Urinary bladder (tissue), 4 donors: ENCODE results near the gene ARHGAP26. TPM values are rescaled to one million over a fixed set of nuclear protein-coding genes. Genes with fewer than 3 reads are reported as not detected.

Experiments
- DNase-seq: peaks from one replicate; pipeline ENCODE4 v3.0.0-alpha.2; 2015; ENCODE audit errors: extremely low spot score
- H3K27ac ChIP-seq: one replicate; pipeline ENCODE4 v1.5.1; 2013; ENCODE audit warnings: low read depth, mild to moderate bottlenecking, moderate library complexity
- H3K36me3 ChIP-seq: one replicate; pipeline ENCODE4 v1.6.1; 2013; ENCODE audit warnings: mild to moderate bottlenecking, moderate library complexity; ENCODE audit not compliant: insufficient read depth
- H3K4me1 ChIP-seq: one replicate; pipeline ENCODE4 v1.6.1; 2013; ENCODE audit warnings: mild to moderate bottlenecking, moderate library complexity; ENCODE audit not compliant: insufficient read depth
- H3K4me3 ChIP-seq: one replicate; pipeline ENCODE4 v1.5.1; 2013; ENCODE audit warnings: low read depth, low read length
- WGBS: extraction: QIAGEN DNeasy Blood & Tissue Kit; methylation state at CpG from one replicate; pipeline ENCODE4 v1.1.7; 2013; 5-methylcytosine and 5-hydroxymethylcytosine counted together
- polyA plus RNA-seq: library from polyadenylated mRNA; stranded (reverse); fragments of 200-250 nt; gene quantifications from one replicate; pipeline ENCODE4 v1.2.3, GENCODE V29; 2013
- total RNA-seq: library from RNA; depleted of rRNA; stranded (reverse); fragments of >200 nt; gene quantifications from one replicate; pipeline ENCODE4 v1.2.3, GENCODE V29; 2014
- donor health status: healthy with polysubstance abuse.
- donor health status: healthy.

Gene ARHGAP26
- total and polyA plus RNA-seq, 2 donors = 5.7 to 54.2 TPM

DNA sequence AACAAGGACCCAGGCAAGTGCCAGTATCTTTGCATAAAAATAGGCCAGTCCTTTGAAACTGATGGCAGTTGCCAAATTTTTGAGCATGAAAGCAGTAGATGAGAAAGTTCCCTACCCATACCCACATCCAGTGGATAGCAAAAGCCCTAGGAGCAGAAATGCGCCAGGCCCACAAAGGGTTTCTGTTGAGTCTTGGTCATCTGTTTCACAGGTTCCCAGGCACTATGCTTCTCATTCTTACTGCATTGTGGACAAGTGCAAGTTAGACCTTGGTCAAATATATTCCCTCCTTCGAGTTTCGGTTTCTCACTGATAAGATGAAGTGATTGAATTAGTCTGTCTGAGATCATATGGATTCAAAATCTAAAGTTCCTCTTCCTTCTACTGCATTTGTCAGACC, 481.0 kb downstream of the ARHGAP26 start:
- H3K27ac ChIP-seq = no peak overlapping the region
- 92% methylated on average over 3 of the region's 3 CpGs for WGBS
- H3K4me3 ChIP-seq = no peak overlapping the region
- no peak for DNase-seq
- H3K36me3 ChIP-seq = no peaks in the 10 kb centered on the region
- H3K4me1 ChIP-seq = no peaks in the 10 kb centered on the region

DNA sequence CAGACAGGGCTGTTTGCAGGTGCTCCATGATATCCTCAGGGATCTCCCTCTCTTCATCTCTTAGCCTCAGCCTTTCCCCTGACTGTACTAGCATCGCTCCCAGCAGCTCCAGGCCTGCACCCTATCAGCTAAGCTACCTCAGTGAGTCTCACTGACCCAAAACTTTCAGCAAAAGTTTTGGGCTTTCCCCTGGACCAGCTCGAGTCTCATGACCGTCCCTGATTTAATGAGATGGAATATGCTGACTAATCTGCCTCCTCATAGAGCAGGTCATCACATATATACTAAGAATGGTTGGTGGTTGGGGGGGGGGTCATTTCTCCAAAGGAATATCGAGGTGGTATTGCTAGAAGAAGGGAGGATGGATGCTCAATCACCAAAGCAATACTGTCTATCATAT, 481.8 kb downstream of the ARHGAP26 start:
- H3K4me1 ChIP-seq = no peaks in the 10 kb centered on the region
- no peaks in the 10 kb centered on the region for H3K36me3 ChIP-seq
- DNase-seq = no peak
- 93% methylated on average over 4 of the region's 4 CpGs for WGBS
- H3K27ac ChIP-seq = no peak overlapping the region
- no peak overlapping the region for H3K4me3 ChIP-seq

DNA sequence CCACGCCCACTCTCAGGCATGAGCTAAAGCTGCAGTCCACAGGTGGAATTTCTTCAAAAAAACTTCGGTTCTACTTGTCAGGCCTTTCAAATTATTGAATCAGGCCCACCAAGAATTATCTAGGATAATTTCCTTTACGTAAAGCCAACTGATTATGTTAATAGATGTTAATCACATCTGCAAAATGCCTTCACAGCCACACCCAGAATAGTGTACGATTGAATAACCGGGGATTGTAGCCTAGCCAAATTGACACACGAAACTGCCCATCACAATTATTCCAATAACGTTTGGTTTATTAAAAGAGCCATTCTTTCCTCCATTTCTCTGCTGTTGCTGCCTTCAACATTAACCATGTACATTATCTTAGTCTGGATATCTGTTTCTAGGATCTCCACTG, 484.6 kb downstream of the ARHGAP26 start:
- WGBS = 85% methylated on average over 7 of the region's 7 CpGs
- Histone ChIP-seq H3K27ac (no peak overlapping the region), H3K4me3 (no peak overlapping the region), H3K36me3 (no peaks in the 10 kb centered on the region), H3K4me1 (no peaks in the 10 kb centered on the region)
- no peak for DNase-seq

DNA sequence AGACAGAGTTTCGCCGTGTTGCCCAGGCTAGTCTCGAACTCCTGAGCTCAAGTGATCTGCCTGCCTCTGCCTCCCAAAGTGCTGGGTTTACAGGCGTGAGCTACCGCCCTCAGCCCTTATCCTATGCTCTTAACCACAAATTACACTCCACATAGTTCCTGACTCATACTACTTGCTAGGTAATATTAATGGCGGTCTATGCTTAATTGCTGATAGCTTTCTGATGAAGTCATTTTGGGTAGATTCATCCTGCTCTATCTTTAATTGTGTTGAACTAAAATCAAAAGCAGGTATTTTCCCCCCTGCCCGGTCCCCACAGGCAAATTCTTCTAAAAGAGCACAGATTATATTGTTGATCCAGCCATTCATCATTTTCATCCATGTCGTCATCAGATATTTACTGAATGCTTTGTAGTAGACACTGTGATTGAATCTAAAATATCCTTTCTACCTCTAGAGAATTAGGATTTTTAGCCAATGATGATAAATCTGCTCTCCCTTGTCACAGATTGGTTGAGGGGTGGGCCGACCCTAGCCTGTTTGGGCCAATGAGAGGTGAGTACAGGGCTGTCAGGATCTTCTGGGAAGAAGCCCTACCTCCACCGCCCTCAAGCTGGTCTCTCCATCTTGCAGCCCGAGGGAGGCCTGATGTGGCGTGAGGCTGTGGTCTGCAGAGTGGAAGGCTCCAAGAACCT, 488.5 kb downstream of the ARHGAP26 start:
- Histone ChIP-seq H3K36me3 (no peaks in the 10 kb centered on the region), H3K4me1 (no peaks in the 10 kb centered on the region), H3K27ac (no peak overlapping the region), H3K4me3 (no peak overlapping the region)
- 95% methylated on average over 12 of the region's 12 CpGs for WGBS
- no peak for DNase-seq

DNA sequence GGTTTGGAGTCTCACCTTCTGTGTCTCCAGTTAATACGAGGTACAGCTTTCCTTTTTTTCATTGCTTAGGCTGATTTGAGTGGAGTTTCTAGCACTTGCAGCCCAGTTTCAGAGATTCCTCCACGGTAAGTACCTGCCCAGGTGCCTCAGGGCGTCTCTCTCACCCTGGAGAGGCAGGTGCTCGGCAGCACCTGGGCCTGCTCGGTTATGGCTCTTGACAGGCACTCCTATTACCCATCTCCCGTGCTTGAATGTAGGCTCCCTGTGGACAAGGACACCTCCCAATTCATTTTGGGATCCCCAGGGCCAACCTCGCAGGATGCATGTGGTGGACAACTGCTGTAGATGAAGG, 489.1 kb downstream of the ARHGAP26 start:
- Histone ChIP-seq H3K36me3 (no peaks in the 10 kb centered on the region), H3K27ac (no peak overlapping the region), H3K4me3 (no peak overlapping the region), H3K4me1 (no peaks in the 10 kb centered on the region)
- DNase-seq = no peak
- 95% methylated on average over 7 of the region's 7 CpGs for WGBS

DNA sequence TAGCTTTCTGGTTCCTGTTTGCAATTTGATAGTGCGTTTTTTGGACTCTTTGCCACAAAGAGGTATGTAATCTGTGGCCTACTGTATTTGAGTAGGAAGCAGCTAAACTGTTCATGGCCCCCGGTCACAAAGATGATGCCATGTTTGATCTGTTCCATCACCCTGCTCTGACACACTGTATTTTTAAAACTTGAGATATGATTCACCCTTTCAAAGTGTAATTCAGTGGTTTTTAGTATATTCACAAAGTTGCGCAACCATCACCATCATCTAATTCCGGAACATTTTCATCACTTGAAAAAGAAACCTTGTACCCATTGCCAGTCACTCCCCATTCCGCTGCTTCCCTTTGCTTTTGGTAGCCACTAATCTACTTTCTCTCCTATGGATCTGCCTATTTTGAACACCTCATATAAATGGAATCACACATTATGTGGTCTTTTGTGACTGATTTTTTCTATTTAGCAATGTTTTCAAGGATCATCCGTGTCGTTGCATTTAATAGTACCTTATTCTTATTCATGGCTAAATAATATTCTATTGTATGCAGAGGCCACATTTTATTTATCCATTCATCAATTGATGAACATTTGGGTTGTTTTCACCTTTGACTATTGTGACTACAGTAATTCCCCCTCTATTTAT, 491.7 kb downstream of the ARHGAP26 start:
- Histone ChIP-seq H3K36me3 (no peaks in the 10 kb centered on the region), H3K27ac (no peak overlapping the region), H3K4me1 (no peaks in the 10 kb centered on the region), H3K4me3 (no peak overlapping the region)
- no peak for DNase-seq
- WGBS = 93% methylated on average over 7 of the region's 7 CpGs

DNA sequence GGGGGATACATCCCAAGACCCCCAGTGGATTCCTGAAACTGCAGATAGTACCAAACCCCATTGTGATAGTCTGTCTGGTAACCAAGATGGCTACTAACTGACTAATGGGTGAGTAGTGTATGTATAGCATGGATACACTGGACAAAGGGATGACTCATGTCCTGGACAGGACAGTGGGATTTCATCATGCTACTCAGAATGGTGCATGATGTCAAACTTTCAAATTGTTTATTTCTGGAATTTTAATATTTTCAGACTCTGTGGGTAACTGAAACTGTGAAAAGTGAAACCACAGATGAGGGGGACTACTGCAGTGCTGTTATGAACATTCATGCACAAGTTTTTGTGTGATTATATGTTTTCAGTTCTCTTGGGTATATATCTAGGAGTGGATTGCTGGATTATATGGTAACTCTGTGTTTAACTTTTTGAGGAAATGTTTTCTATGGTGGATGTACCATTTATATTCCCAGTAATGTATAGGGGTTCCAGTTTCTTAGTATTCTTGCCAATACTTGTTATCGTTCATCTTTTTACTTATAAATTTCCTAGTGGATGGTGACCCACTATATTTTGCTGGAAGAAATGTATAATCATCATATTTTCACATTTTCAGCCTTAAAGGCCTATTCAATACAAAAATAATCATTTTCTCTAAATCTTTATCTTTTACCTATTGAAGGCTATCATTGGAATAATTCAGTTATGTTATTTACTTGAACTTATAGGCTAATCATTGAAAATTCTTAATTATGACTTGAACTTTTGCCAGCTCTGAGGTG, 492.4 kb downstream of the ARHGAP26 start:
- no peak for DNase-seq
- Histone ChIP-seq H3K27ac (no peak overlapping the region), H3K4me3 (no peak overlapping the region), H3K4me1 (no peaks in the 10 kb centered on the region), H3K36me3 (no peaks in the 10 kb centered on the region)
- 99% methylated on average over 1 of the region's 1 CpG for WGBS

DNA sequence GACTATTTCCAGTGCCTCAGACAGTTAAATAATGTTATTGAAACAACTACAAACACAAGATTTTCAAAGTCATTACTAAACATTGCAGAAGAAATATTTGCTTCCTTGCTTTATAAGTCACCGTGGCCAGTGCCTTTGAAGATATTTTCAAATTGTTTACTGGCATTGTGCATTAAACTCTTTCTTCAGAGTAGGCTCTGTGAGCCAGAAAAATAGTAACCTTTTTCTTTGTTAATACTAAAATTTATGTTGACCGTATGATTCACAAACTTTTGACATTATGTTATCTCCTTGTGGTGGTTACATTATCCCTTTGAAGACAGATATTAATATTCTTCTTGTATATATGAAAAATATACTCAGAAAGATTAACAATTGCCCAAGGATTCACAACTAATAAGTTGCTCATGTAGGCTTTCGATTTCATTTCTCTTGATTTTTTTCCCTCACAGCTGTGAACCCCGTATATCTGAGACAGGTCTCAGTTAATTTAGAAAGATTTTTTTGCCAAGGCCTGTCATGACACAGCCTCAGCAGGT, 493.2 kb downstream of the ARHGAP26 start:
- WGBS = 52% methylated on average over 4 of the region's 4 CpGs
- H3K4me1 ChIP-seq = no peaks in the 10 kb centered on the region
- no peak overlapping the region for H3K4me3 ChIP-seq
- no peak for DNase-seq
- no peaks in the 10 kb centered on the region for H3K36me3 ChIP-seq
- no peak overlapping the region for H3K27ac ChIP-seq

DNA sequence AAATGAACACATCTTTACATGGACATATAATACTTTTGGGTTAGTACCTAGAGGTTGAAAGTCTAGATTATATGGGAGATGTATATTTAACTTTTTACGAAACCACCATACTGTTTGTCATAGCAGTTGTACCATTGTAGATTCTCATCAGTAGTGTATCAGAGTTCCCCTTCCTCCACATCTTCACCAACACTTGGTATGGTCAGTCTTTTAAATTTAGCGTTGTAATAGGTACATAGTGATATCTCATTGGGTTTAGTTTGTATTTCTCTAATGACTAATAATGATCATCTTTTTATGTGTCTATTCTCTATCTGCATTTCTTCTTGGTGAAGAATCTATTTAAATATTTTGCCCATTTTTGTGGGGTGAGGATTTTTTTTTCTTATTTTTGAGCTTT, 495.8 kb downstream of the ARHGAP26 start:
- Histone ChIP-seq H3K27ac (no peak overlapping the region), H3K4me3 (no peak overlapping the region), H3K4me1 (no peaks in the 10 kb centered on the region), H3K36me3 (no peaks in the 10 kb centered on the region)
- 99% methylated on average over 2 of the region's 2 CpGs for WGBS
- DNase-seq = no peak

DNA sequence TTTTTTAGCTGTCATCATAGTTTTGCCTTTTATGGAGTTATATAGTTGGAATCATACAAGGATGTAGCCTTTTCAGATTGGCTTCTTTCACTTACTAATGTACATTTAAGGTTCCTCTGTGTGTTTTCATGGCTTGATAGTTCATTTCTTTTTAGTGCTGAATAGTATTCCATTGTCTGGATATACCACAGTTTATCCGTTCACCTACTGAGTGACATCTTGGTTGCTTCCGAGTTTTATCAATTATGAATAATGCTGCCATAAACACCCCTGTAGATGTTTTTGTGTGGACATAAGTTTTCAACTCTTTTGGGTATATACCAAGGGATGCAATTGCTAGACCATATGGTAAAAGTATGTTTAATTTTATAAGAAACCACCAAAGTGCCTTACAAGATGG, 497.0 kb downstream of the ARHGAP26 start:
- H3K36me3 ChIP-seq = no peaks in the 10 kb centered on the region
- H3K4me1 ChIP-seq = no peaks in the 10 kb centered on the region
- H3K27ac ChIP-seq = no peak overlapping the region
- WGBS = 98% methylated on average over 2 of the region's 2 CpGs
- DNase-seq = no peak
- no peak overlapping the region for H3K4me3 ChIP-seq

DNA sequence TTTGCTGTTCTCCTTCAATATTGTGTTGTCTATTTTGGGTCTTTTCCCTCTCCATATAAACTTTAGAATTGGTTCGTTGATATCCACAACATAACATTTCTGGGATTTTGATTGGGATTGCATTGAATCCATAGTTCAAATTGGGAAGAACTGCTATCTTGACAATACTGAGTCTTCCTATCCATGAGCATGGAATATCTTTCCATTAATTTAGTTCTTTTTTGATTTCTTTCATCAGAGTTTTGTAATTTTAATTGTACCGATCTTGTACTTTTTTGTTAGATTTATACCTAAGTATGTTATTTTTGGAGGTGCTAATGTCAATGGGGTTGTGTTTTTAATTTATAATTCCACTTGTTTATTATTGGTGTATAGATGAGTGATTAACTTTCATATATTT, 498.2 kb downstream of the ARHGAP26 start:
- no peak for DNase-seq
- Histone ChIP-seq H3K36me3 (no peaks in the 10 kb centered on the region), H3K4me1 (no peaks in the 10 kb centered on the region), H3K4me3 (no peak overlapping the region), H3K27ac (no peak overlapping the region)
- 97% methylated on average over 2 of the region's 2 CpGs for WGBS

DNA sequence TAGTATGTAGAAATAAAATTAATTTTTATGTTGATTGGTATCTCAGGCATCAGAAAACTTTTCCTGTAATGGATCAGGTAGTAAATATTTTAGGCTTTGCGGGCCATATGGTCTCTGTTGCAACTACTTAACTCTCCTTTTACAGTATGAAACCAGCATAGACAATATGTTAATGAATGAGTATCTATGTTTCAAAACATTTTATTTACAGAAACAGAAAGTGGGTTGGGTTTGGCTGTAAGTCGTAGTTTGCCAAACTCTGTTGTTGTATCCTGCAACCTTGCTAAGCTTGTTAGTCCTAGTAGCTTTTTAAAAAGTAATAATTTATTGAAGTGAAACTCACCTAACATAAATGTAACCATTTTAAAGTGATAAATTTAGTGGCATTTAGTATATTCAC, 501.3 kb downstream of the ARHGAP26 start:
- DNase-seq = no peak
- Histone ChIP-seq H3K4me1 (no peaks in the 10 kb centered on the region), H3K4me3 (no peak overlapping the region), H3K36me3 (peaks cover 2% of the 10 kb centered on the region), H3K27ac (no peak overlapping the region)
- 87% methylated on average over 2 of the region's 2 CpGs for WGBS

DNA sequence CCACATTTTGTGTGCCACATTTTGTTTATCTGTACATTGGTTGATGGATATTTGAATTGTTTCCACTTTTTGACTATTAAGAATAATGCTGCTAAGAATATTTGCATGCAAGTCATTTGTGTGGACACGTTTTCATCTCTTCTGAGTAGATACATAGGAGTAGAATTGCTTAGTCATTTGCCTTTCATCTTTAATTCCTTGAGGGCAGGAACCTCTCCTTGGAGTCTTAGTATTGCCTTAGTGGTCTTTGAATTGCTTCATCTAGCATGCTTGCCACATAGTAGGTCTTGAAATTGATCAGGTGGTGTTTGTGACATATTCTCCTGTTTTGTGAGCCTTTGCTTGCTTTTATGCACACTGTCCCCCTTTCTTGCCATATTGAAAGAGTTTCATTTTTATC, 504.8 kb downstream of the ARHGAP26 start:
- no peak for DNase-seq
- H3K36me3 ChIP-seq = peaks cover 2% of the 10 kb centered on the region
- no peak overlapping the region for H3K4me3 ChIP-seq
- no peaks in the 10 kb centered on the region for H3K4me1 ChIP-seq
- no peak overlapping the region for H3K27ac ChIP-seq
- WGBS = 85% methylated on average over 1 of the region's 1 CpG
